OCI-LY1 (cell line): ENCODE data around the gene RUNX1.
A peak's percentile ranks its signal among the peaks of the same experiment; 100 is the strongest.

ENCODE experiments used
- H2AFZ ChIP-seq: fragments of 200-600 bp; sonication (generic), shearing (Covaris generic); 2 replicates; pipeline ENCODE4 v1.6.0; 2014; ENCODE audit warnings: antibody characterized with exemption, mild to moderate bottlenecking, low read length
- H3F3A ChIP-seq: fragments of 200-600 bp; sonication (generic), shearing (Covaris generic); 2 replicates; pipeline ENCODE4 v1.6.0; 2014; ENCODE audit warnings: mild to moderate bottlenecking, antibody characterized with exemption, low read length, moderate library complexity; ENCODE audit not compliant: insufficient read depth
- H3K27ac ChIP-seq: fragments of 200-600 bp; sonication (generic); 2 replicates; pipeline ENCODE4 v1.5.1; 2014; ENCODE audit warnings: low read length, mixed run types, mild to moderate bottlenecking, low read depth; ENCODE audit not compliant: poor library complexity, severe bottlenecking
- H3K27me3 ChIP-seq: fragments of 200-600 bp; sonication (generic); 2 replicates; pipeline ENCODE4 v1.6.0; 2014; ENCODE audit warnings: antibody characterized with exemption, mild to moderate bottlenecking, low read length, moderate library complexity; ENCODE audit not compliant: insufficient read depth
- H3K36me3 ChIP-seq: fragments of 200-600 bp; sonication (generic); 2 replicates; pipeline ENCODE4 v1.6.1; 2014; ENCODE audit warnings: mild to moderate bottlenecking, antibody characterized with exemption, low read length, moderate library complexity, mixed read lengths; ENCODE audit not compliant: insufficient read depth
- H3K4me1 ChIP-seq: fragments of 200-600 bp; sonication (generic); 2 replicates; pipeline ENCODE4 v1.5.1; 2014; ENCODE audit warnings: mild to moderate bottlenecking, low read length, moderate library complexity; ENCODE audit not compliant: insufficient read depth, severe bottlenecking
- H3K4me2 ChIP-seq: fragments of 200-600 bp; sonication (generic), shearing (Covaris generic); 2 replicates; pipeline ENCODE4 v1.6.1; 2014; ENCODE audit warnings: low read length
- H3K4me3 ChIP-seq: fragments of 200-600 bp; sonication (generic); 2 replicates; pipeline ENCODE4 v1.5.1; 2014; ENCODE audit warnings: low read length, low read depth, mild to moderate bottlenecking, mixed read lengths; ENCODE audit not compliant: poor library complexity, severe bottlenecking
- H3K79me2 ChIP-seq: fragments of 200-600 bp; shearing (Covaris generic); 2 replicates; pipeline ENCODE4 v1.6.1; 2016; ENCODE audit warnings: mixed run types, low read length, mixed read lengths; ENCODE audit not compliant: insufficient read depth
- H3K9ac ChIP-seq: fragments of 200-600 bp; sonication (generic), shearing (Covaris generic); 2 replicates; pipeline ENCODE4 v1.6.1; 2014; ENCODE audit warnings: mild to moderate bottlenecking, low read length, mixed read lengths
- H3K9me2 ChIP-seq: fragments of 200-600 bp; sonication (generic), shearing (Covaris generic); 2 replicates; pipeline ENCODE4 v1.6.1; 2014; ENCODE audit warnings: low read depth, mild to moderate bottlenecking, low read length, mixed read lengths
- H3K9me3 ChIP-seq: fragments of 200-600 bp; shearing (Covaris generic); 2 replicates; pipeline ENCODE4 v1.6.1; 2014; ENCODE audit warnings: low read length, mixed read lengths
- H4K20me1 ChIP-seq: fragments of 200-600 bp; sonication (generic), shearing (Covaris generic); 2 replicates; pipeline ENCODE4 v1.6.0; 2016; ENCODE audit warnings: mild to moderate bottlenecking, low read length; ENCODE audit not compliant: insufficient read depth
- EZH2 ChIP-seq: fragments of 200-600 bp; sonication (generic), shearing (Covaris generic); IDR thresholded peaks from 2 replicates; pipeline ENCODE4 v1.8.0; 2017; ENCODE audit warnings: borderline replicate concordance, mixed run types, mild to moderate bottlenecking, antibody characterized with exemption, low read length, moderate library complexity, mixed read lengths
- TF ChIP-seq, protein P1 (sequence below): fragments of 200-600 bp; sonication (generic), shearing (Covaris generic); IDR thresholded peaks from 2 replicates; pipeline ENCODE4 v1.5.1; 2017; ENCODE audit warnings: mild to moderate bottlenecking, antibody characterized with exemption, low read length, moderate library complexity, mixed read lengths

The RUNX1 gene

GRCh38 chr21:34850166-34850690 is 198.9 kb downstream of the RUNX1 start:
- Histone ChIP-seq H3K4me3 (no peak overlapping the region), H3K27me3 (no peaks in the 10 kb centered on the region), H3F3A (no peaks in the 10 kb centered on the region), H3K4me1 (peaks cover 19% of the 10 kb centered on the region), H3K9me2 (no peaks in the 10 kb centered on the region), H3K79me2 (no peaks in the 10 kb centered on the region), H2AFZ (no peak overlapping the region), H3K4me2 (no peak overlapping the region), H4K20me1 (no peaks in the 10 kb centered on the region), H3K27ac (no peak overlapping the region), H3K36me3 (peaks cover 69% of the 10 kb centered on the region), H3K9me3 (no peaks in the 10 kb centered on the region), H3K9ac (no peak overlapping the region)
- no peak for TF ChIP-seq EZH2
- TF ChIP-seq, protein P1, sequence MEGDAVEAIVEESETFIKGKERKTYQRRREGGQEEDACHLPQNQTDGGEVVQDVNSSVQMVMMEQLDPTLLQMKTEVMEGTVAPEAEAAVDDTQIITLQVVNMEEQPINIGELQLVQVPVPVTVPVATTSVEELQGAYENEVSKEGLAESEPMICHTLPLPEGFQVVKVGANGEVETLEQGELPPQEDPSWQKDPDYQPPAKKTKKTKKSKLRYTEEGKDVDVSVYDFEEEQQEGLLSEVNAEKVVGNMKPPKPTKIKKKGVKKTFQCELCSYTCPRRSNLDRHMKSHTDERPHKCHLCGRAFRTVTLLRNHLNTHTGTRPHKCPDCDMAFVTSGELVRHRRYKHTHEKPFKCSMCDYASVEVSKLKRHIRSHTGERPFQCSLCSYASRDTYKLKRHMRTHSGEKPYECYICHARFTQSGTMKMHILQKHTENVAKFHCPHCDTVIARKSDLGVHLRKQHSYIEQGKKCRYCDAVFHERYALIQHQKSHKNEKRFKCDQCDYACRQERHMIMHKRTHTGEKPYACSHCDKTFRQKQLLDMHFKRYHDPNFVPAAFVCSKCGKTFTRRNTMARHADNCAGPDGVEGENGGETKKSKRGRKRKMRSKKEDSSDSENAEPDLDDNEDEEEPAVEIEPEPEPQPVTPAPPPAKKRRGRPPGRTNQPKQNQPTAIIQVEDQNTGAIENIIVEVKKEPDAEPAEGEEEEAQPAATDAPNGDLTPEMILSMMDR: no peak

GRCh38 chr21:34846601-34847112 is 202.4 kb downstream of the RUNX1 start:
- Histone ChIP-seq H3K27ac (peak overlapping the region; percentile 87), H3K27me3 (no peaks in the 10 kb centered on the region), H3K4me1 (peaks cover 32% of the 10 kb centered on the region), H3F3A (no peaks in the 10 kb centered on the region), H3K4me2 (no peak overlapping the region), H2AFZ (no peak overlapping the region), H4K20me1 (no peaks in the 10 kb centered on the region), H3K9ac (no peak overlapping the region), H3K4me3 (no peak overlapping the region), H3K36me3 (peaks cover 43% of the 10 kb centered on the region; the same call in 1 of the 2 replicates), H3K79me2 (no peaks in the 10 kb centered on the region), H3K9me2 (no peaks in the 10 kb centered on the region), H3K9me3 (no peaks in the 10 kb centered on the region)
- TF ChIP-seq EZH2: no peak
- TF ChIP-seq, protein P1: no peak

- no peaks in the 10 kb centered on the region for H3F3A ChIP-seq
- H2AFZ ChIP-seq: no peak overlapping the region
- peak overlapping the region; percentile 16; the same call in 1 of the 2 replicates for H3K4me2 ChIP-seq
- H4K20me1 ChIP-seq: no peaks in the 10 kb centered on the region
- H3K27me3 ChIP-seq: no peaks in the 10 kb centered on the region
- H3K36me3 ChIP-seq: peaks cover 43% of the 10 kb centered on the region; the same call in 1 of the 2 replicates
- H3K9ac ChIP-seq: peak overlapping the region; percentile 15; the same call in 1 of the 2 replicates
- peaks cover 32% of the 10 kb centered on the region for H3K4me1 ChIP-seq
- H3K4me3 ChIP-seq: no peak overlapping the region
- no peaks in the 10 kb centered on the region for H3K9me2 ChIP-seq
- no peaks in the 10 kb centered on the region for H3K79me2 ChIP-seq
- TF ChIP-seq, protein P1: no peak
- no peak for TF ChIP-seq EZH2
- no peaks in the 10 kb centered on the region for H3K9me3 ChIP-seq
- H3K27ac ChIP-seq: peak overlapping the region; percentile 87
Observed at GRCh38 chr21:34845521-34846451, 203.3 kb downstream of the RUNX1 start.
